AG09319 (cell line): Measurements from ENCODE around the gene ASTL.

Source experiments
- DNase-seq: peaks from one replicate; pipeline ENCODE4 v3.0.0-alpha.2; 2010; ENCODE audit warnings: low read depth; ENCODE audit errors: extremely low read depth
- TF ChIP-seq, protein P1 (sequence below): IDR thresholded peaks from 2 replicates; pipeline ENCODE4 v1.5.1; 2011; ENCODE audit warnings: low read depth, mild to moderate bottlenecking, inconsistent platforms, low read length, moderate library complexity

The ASTL gene

DNA sequence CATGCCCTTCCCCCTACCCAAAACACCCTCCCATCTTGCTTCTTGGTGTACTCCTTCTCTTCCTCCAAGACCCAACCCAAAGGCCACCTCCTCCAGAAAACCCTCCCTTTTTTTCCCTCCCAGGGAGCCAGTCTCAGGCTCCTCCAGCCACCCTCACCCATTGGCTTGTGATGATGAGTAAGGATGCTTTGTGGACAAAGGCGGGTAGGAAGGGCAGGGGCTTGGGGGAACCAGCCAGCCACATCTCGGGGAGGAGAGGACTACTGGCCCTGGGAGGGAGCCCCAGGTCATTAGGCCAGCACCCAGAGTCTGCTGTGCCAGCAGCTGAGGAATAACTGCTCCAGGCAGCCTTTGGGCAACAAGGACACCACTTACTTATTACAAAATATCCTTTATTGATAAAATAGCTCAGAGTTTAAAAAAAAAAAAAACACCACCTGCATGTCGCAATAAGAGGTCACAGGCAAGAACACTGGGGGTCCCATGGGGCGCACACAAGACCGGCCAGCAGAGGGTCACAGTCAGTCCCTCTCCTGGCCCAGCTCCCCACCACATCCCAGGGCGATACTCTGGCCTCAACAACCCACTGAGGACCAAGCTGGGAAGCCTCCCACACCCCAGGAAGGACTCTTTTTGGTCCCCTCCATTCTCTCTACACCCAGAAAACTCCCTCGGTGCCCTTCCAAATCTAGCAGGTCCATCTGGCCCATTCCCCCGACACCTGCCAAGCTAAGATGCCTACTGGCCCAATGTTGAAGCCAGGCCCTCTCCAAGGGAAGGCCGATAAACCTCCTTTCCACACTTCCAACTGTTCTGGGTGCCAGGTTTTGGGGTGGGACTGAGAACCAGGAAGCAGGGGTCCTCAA lies 25.6 kb downstream of the ASTL start:
- DNase-seq: no peak
- TF ChIP-seq, protein P1, sequence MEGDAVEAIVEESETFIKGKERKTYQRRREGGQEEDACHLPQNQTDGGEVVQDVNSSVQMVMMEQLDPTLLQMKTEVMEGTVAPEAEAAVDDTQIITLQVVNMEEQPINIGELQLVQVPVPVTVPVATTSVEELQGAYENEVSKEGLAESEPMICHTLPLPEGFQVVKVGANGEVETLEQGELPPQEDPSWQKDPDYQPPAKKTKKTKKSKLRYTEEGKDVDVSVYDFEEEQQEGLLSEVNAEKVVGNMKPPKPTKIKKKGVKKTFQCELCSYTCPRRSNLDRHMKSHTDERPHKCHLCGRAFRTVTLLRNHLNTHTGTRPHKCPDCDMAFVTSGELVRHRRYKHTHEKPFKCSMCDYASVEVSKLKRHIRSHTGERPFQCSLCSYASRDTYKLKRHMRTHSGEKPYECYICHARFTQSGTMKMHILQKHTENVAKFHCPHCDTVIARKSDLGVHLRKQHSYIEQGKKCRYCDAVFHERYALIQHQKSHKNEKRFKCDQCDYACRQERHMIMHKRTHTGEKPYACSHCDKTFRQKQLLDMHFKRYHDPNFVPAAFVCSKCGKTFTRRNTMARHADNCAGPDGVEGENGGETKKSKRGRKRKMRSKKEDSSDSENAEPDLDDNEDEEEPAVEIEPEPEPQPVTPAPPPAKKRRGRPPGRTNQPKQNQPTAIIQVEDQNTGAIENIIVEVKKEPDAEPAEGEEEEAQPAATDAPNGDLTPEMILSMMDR: no peak

DNA sequence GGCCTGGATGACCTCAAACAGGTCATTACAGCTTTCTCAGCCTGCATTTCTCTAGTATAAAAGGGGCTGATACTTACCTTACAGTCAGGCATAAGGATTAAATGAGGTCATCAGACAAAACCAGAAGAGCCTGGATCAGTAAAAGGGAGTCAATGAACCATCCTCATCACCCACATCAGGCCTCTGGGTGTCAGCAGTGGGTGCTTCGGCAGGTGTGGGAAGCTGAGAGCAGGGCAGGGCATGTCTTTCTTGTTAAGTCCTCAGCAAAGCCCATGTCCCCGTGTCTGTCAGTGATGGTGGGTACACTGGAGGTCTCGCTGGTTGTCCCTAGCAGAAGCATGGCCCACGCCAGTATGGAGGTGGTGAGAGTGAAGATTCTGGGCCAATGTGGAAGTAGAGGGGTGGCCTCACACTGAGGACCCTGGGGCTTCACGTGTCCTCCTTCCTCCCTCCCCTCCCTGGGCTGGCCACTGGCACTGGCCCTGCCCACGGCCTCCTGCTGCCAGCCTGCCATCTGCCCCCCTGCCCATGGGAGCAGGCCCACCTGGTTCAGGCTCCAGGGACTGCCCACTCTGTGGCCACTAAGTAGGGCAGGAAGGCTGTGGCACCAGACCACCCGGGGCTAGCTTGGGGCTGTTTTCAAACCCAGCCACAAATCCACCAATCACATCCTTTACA lies 26.3 kb downstream of the ASTL start:
- TF ChIP-seq, protein P1: no peak
- no peak for DNase-seq

DNA sequence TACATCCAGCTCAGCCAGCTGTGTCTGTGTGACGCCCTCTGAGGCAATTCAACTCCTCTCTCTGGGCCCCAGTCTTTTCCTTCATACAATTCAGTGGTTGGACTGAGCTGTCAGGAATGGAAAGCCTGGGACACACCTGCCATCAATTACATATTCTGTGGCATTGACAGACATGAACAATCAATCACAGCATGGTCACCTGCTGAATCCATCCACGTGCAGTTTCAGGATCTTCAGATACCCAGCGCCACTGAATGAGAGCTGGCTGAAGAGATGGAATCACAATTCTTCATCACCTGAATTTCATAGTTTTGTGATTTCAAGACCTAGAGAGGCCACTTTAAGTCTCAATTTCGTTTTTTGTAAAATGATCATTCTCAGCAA lies 27.1 kb downstream of the ASTL start:
- TF ChIP-seq, protein P1: no peak
- no peak for DNase-seq

DNA sequence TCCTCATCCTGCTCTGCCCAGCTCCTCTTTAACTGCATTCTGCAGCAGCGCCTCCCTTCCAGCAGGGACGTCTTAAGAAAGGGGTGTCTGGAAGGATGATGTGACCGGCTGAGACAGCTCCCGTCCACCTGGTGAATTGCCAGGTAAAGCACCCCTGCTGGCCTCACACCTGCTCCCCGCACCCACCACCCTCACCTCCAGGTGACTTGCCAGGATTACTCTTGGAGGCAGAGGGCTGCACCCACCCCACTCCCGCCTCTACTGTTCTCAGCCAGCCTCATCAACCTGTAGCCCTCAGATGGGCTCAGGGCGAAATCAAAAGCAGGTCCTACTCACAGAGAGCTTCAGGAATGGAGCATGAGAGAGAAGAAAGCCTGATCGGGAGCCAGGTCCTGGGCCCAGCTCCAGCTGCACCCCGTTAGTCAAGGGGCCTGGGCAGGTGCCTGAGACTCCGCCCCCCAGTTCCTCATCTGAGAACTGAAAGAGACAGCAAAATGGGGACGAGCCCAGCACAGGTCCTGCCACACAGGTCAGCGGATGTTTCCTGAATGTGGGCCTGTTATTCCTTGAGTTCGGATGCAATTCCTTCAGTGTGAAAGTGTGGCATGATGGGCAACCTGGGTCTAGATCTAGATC lies 27.6 kb downstream of the ASTL start:
- TF ChIP-seq, protein P1: no peak
- no peak for DNase-seq

DNA sequence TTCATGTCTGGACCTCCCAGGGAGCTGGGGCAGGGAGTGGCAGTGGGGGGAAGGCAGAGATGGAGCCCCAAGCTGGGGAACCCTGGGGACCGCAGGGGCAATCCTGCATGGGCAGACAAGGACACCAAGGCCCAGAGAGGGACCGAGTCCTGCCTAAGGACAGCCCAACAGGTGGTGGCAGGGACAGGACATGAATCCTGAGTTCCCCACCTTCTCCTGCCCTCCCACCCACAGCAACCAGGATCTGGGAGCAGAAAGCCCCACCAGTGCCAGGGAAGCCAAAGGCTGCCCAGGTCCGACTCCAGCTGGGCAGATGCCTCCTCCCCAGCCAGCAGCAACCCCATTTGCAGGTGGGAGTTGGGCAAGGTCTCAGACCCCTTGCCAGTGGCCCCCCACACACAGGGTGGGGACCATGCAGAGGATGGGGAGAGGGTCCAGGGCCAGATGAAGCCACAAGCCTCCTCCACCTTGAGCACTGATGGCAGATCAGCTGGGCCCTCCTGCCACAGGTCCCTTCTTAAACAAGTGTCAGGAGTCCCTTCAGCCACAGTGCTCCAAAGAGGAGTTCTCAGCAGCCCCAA lies 28.3 kb downstream of the ASTL start:
- no peak for DNase-seq
- TF ChIP-seq, protein P1: no peak

GRCh38 chr2:96109361-96109680 lies 29.0 kb downstream of the ASTL start:
- TF ChIP-seq, protein P1: no peak
- no peak for DNase-seq
